NOMO-1 (cell line): Measurements from ENCODE around the gene HAP1.
"Not testable (repeated sequence)": the region's sequence is repeated elsewhere in the genome, so short reads cannot be mapped to it uniquely, and the experiment has no call there.

Source experiments
- DNase-seq, 2 experiments: peaks; one replicate each; lab custom pipeline; 2025; ENCODE audit not compliant: unreplicated experiment in 2 of 2; lab: John Stamatoyannopoulos, UW

The HAP1 gene

GRCh38 chr17:41691031-41691777, 43.2 kb downstream of the HAP1 start:
- DNase-seq, result no peak

GRCh38 chr17:41690497-41690896, 43.9 kb downstream of the HAP1 start:
- no peak for DNase-seq

- DNase-seq, result peak; percentile 56 to 64
Measured at GRCh38 chr17:41689497-41690299, 44.7 kb downstream of the HAP1 start.

GRCh38 chr17:41688641-41689496, 45.6 kb downstream of the HAP1 start, which contains the start of gene EIF1:
Gene EIF1, plus strand, starts transcription at chr17:41688885. Its CDS starts 154 bp downstream, at chr17:41689039.
- peak; percentile 99 for DNase-seq

- peak; percentile 49 to 51 for DNase-seq
Measured at GRCh38 chr17:41687828-41688640, 46.4 kb downstream of the HAP1 start.

GRCh38 chr17:41686281-41686680, 48.2 kb downstream of the HAP1 start:
- no peak for DNase-seq

- DNase-seq, result not testable (repeated sequence)
Measured at GRCh38 chr17:41685753-41686152, 48.7 kb downstream of the HAP1 start.

GRCh38 chr17:41684035-41684434, 50.4 kb downstream of the HAP1 start:
- no peak for DNase-seq

GRCh38 chr17:41683441-41684007, 50.9 kb downstream of the HAP1 start:
- DNase-seq, result no peak

GRCh38 chr17:41682631-41683030, 51.8 kb downstream of the HAP1 start:
- DNase-seq, result no peak

GRCh38 chr17:41681776-41682175, 52.7 kb downstream of the HAP1 start:
- DNase-seq, result no peak

- no peak for DNase-seq
Measured at GRCh38 chr17:41680426-41681040, 53.9 kb downstream of the HAP1 start.

- no peak for DNase-seq
Measured at GRCh38 chr17:41679740-41680425, 54.6 kb downstream of the HAP1 start.

GRCh38 chr17:41678907-41679739, 55.3 kb downstream of the HAP1 start:
- DNase-seq, result peak; percentile 80 to 93

- peak in 1 of 2 experiments; percentile 43 for DNase-seq
Measured at GRCh38 chr17:41678411-41678906, 56.0 kb downstream of the HAP1 start.

- no peak for DNase-seq
Measured at GRCh38 chr17:41676058-41676419, 58.4 kb downstream of the HAP1 start.

- not testable (repeated sequence) for DNase-seq
Measured at GRCh38 chr17:41675157-41676057, 59.0 kb downstream of the HAP1 start.
